HEK293T (cell line): ENCODE data around the gene SHC4.
"Not testable (repeated sequence)": the region's sequence is repeated elsewhere in the genome, so short reads cannot be mapped to it uniquely, and the experiment has no call there.

Experiments
- CTCF ChIA-PET: fragments of 350-600 bp; formaldehyde crosslinking; extraction: SDS; loops from one replicate; lab custom pipeline; 2021; ENCODE audit warnings: antibody characterized with exemption, inconsistent platforms; lab: Yijun Ruan, JAX
- POLR2A ChIA-PET: fragments of 350-600 bp; formaldehyde crosslinking; extraction: SDS; loops from one replicate; lab custom pipeline; 2020; ENCODE audit warnings: antibody characterized with exemption, inconsistent platforms; lab: Yijun Ruan, JAX
- DNase-seq: peaks from one replicate; pipeline ENCODE4 v3.0.0; 2012; ENCODE audit warnings: mixed read lengths; ENCODE audit errors: extremely low spot score
- ARNT ChIP-seq: fragments of 450-650 bp; IDR thresholded peaks from 2 replicates; pipeline ENCODE4 v1.6.1; 2017; ENCODE audit warnings: mild to moderate bottlenecking
- BHLHE40 ChIP-seq: fragments of 450-650 bp; IDR thresholded peaks from 2 replicates; pipeline ENCODE4 v1.6.1; 2016; ENCODE audit warnings: mild to moderate bottlenecking, moderate library complexity, borderline replicate concordance
- CTBP1 ChIP-seq: fragments of 450-650 bp; IDR thresholded peaks from 2 replicates; pipeline ENCODE4 v1.6.1; 2016; ENCODE audit warnings: borderline replicate concordance
- ELF4 ChIP-seq: fragments of 450-650 bp; IDR thresholded peaks from 2 replicates; pipeline ENCODE4 v1.6.1; 2017; ENCODE audit warnings: antibody characterized with exemption
- FOXA1 ChIP-seq: fragments of 450-650 bp; IDR thresholded peaks from 2 replicates; pipeline ENCODE4 v1.6.1; 2016; ENCODE audit warnings: mild to moderate bottlenecking
- FOXK2 ChIP-seq: fragments of 450-650 bp; IDR thresholded peaks from 2 replicates; pipeline ENCODE4 v1.6.1; 2016; ENCODE audit warnings: mild to moderate bottlenecking
- FOXM1 ChIP-seq: fragments of 450-650 bp; IDR thresholded peaks from 2 replicates; pipeline ENCODE4 v1.6.1; 2017; ENCODE audit warnings: mild to moderate bottlenecking, borderline replicate concordance
- HDGF ChIP-seq: fragments of 450-650 bp; IDR thresholded peaks from 2 replicates; pipeline ENCODE4 v1.6.1; 2017; ENCODE audit warnings: antibody characterized with exemption, borderline replicate concordance
- L3MBTL2 ChIP-seq: fragments of 450-650 bp; conservative IDR thresholded peaks from 2 replicates; pipeline ENCODE4 v1.6.1; 2016; ENCODE audit warnings: mild to moderate bottlenecking
- LEF1 ChIP-seq: fragments of 450-650 bp; IDR thresholded peaks from 2 replicates; pipeline ENCODE4 v1.6.1; 2017; ENCODE audit warnings: mild to moderate bottlenecking, borderline replicate concordance
- NFRKB ChIP-seq: fragments of 450-650 bp; IDR thresholded peaks from 2 replicates; pipeline ENCODE4 v1.6.1; 2016; ENCODE audit warnings: mild to moderate bottlenecking, moderate library complexity
- SP1 ChIP-seq: fragments of 450-650 bp; IDR thresholded peaks from 2 replicates; pipeline ENCODE4 v1.6.1; 2017
- SUZ12 ChIP-seq: fragments of 450-650 bp; IDR thresholded peaks from 2 replicates; pipeline ENCODE4 v1.6.1; 2016; ENCODE audit warnings: mild to moderate bottlenecking
- TARDBP ChIP-seq: fragments of 450-650 bp; IDR thresholded peaks from 2 replicates; pipeline ENCODE4 v1.6.1; 2016
- ZNF384 ChIP-seq: fragments of 450-650 bp; IDR thresholded peaks from 2 replicates; pipeline ENCODE4 v1.6.1; 2016
- TF ChIP-seq, protein P1 (sequence below): fragments of 450-650 bp; IDR thresholded peaks from 2 replicates; pipeline ENCODE4 v1.6.1; 2016

SHC4 gene

DNA sequence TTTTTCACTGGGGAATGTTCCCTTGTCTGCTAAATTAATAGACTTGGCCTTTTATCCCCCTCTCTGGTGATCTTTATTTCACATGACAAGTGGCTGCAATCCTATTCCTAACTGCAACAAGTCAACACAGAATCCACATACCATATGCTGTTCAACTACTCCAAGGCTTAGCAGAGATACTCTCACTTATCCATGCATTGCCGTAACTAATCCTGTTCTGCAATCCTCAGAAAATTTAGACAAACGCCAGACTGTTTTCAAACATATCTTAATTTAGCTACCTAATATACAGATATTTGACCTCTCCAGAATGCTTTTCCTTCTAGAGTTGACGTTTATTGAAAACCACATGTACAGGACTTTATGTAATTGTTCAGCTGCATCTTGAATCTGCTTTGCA lies 47.9 kb downstream of the SHC4 start:
- DNase-seq: no peak
- TF ChIP-seq LEF1 (no peak), TARDBP (no peak), FOXK2 (no peak), CTBP1 (no peak)
- TF ChIP-seq, protein P1, sequence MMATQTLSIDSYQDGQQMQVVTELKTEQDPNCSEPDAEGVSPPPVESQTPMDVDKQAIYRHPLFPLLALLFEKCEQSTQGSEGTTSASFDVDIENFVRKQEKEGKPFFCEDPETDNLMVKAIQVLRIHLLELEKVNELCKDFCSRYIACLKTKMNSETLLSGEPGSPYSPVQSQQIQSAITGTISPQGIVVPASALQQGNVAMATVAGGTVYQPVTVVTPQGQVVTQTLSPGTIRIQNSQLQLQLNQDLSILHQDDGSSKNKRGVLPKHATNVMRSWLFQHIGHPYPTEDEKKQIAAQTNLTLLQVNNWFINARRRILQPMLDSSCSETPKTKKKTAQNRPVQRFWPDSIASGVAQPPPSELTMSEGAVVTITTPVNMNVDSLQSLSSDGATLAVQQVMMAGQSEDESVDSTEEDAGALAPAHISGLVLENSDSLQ: no peak
- ChIA-PET CTCF (no interaction called here), POLR2A (interaction anchor here (3.5 kb wide), 1 partner anchor 38 kb away, joined by 12 read pairs; the partner anchor contains the start of gene EID1)

DNA sequence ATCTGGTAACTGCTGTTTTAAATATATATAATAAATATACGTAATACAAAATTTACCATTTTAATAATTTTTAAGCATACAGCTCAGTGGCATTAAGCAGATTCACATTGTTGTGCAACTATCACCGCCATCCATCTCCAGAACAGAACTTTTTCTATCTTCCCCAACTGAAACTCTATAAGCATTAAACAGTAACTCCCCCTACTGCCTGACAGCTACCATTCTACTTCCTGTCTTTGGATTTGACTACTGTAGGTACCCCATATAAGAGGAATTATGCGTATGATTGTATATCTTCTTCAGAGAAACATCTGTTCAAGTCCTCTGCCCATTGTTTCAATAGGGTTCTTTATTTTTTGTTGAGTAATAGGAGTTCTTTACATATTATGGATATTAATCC lies 49.0 kb downstream of the SHC4 start:
- no peak for DNase-seq
- ChIA-PET CTCF (no interaction called here), POLR2A (interaction anchor here (3.5 kb wide), 1 partner anchor 37 kb away, joined by 12 read pairs; the partner anchor contains the start of gene EID1)
- TF ChIP-seq FOXA1: no peak
- no peak for TF ChIP-seq LEF1
- no peak for TF ChIP-seq ARNT
- no peak for TF ChIP-seq FOXK2
- no peak for TF ChIP-seq ZNF384
- no peak for TF ChIP-seq TARDBP
- no peak for TF ChIP-seq ELF4
- TF ChIP-seq CTBP1: no peak
- TF ChIP-seq, protein P1: no peak
- TF ChIP-seq SP1: no peak
- TF ChIP-seq HDGF: no peak

DNA sequence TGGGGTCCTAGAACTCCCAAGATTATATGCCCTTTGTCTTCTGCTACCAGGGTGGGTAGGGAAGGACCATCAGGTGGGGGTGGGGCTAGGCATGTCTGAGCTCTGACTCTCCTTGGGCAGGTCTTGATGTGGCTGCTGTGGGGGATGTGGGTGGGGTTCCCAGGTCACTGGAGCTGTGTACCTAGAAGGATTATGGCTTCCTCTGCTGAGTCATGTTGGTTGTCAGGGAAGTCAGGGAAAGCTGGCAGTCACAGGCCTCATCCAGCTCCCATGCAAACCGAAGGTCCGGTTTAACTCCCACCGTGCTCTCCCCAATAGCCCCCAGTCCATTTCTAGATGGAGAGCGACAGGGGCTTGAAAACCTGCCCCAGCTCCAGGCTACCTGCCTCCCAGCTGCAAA lies 50.6 kb downstream of the SHC4 start:
- DNase-seq: no peak
- POLR2A ChIA-PET: no interaction called here
- CTCF ChIA-PET: no interaction called here
- no peak for TF ChIP-seq FOXK2
- no peak for TF ChIP-seq SP1
- no peak for TF ChIP-seq LEF1
- no peak for TF ChIP-seq HDGF
- TF ChIP-seq FOXM1: no peak
- TF ChIP-seq TARDBP: no peak
- no peak for TF ChIP-seq ARNT
- TF ChIP-seq NFRKB: no peak
- no peak for TF ChIP-seq BHLHE40
- no peak for TF ChIP-seq CTBP1
- no peak for TF ChIP-seq L3MBTL2
- TF ChIP-seq SUZ12: no peak
- TF ChIP-seq ZNF384: no peak
- TF ChIP-seq FOXA1: no peak
- TF ChIP-seq ELF4: no peak
- TF ChIP-seq, protein P1: no peak

DNA sequence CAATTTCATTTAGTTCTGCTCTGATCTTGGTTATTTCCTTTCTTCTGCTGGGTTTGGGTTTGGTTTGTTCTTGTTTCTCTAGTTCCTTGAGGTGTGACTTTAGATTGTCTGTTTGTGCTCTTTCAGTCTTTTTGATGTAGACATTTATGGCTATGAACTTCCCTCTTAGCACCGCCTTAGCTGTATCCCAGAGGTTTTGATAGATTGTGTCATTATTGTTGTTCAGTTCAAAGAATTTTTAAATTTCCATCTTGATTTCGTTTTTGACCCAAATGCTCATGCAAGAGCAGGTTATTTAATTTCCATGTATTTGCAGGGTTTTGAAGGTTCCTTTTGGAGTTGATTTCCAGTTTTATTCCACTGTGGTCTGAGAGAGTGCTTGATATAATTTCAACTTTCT lies 53.2 kb downstream of the SHC4 start:
- DNase-seq, POLR2A ChIA-PET, CTCF ChIA-PET: not testable (repeated sequence)

DNA sequence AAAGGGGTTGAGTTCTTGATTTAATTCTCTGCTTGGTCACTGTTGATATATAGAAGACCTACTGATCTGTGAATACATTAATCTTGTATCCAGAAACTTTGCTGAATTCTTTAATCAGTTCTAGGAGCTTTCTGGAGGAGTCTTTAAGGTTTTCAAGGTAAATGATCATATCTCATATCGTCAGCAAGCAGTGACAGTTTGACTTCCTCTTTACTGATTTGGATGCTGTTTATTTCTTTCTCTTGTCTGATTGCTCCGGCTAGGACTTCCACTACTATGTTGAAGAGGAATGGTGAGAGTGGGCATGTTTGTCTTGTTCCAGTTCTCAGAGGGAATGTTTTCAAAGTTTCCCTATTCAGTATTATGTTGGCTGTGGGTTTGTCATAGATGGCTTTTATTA lies 54.4 kb downstream of the SHC4 start:
- DNase-seq, CTCF ChIA-PET, POLR2A ChIA-PET: not testable (repeated sequence)

DNA sequence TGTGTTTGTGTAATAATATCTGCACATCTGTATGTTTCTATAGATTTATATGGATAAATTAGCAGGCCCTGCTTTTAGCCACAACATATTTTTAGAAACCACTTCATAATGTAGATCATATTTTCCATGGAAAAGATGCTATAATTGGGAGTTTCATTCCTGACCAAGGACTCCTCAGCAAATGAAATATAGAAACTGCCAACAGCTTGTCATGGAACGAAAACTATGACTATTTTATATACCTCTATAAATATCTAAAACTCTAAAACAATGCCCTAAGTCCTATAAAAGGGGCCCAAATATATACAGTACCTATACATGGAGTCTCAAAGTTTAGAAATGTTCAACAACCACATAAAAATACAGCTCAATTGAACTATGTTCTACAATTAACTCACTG lies 57.9 kb downstream of the SHC4 start:
- DNase-seq: no peak
- CTCF ChIA-PET: interaction anchor here (1.3 kb wide), 1 partner anchor 15 kb away, joined by 3 read pairs; no protein-coding TSS in a partner anchor
- POLR2A ChIA-PET: interaction anchor here (1.0 to 2.4 kb wide), 2 partner anchors 28 to 70 kb away, joined by 5 to 13 read pairs; partner anchors contain the start of gene EID1
- TF ChIP-seq LEF1 (no peak), FOXK2 (no peak), BHLHE40 (no peak), ELF4 (no peak), ARNT (no peak), ZNF384 (no peak), CTBP1 (no peak), NFRKB (no peak)

DNA sequence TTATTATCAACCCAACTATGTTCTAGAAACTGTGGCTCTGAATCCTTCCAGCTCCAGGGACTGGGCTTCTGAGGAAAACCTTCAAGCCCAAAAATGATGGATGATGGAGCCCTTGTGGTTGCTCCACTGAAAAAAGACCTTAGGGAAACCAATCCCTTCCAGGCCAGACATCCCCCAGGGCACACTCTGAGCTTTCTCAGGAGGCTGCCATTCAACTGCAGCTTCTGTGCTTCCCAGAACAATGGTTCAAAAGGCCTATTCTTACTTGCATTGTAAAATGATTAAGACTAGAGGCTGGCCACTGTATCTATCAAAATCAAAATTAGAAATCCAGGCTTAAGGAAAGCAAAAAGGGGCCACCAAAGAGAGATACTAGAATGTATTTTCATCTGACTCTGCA lies 58.5 kb downstream of the SHC4 start:
- DNase-seq: no peak
- POLR2A ChIA-PET: interaction anchor here (2.4 kb wide), 1 partner anchor 27 kb away, joined by 13 read pairs; the partner anchor contains the start of gene EID1
- CTCF ChIA-PET: no interaction called here

More for the DNA sequence above, 58.5 kb downstream of the SHC4 start:
- TF ChIP-seq HDGF (no peak), FOXK2 (no peak), ARNT (no peak), ELF4 (no peak), NFRKB (no peak), CTBP1 (no peak), TARDBP (no peak), FOXA1 (no peak), L3MBTL2 (no peak), FOXM1 (no peak), BHLHE40 (no peak), SUZ12 (no peak), ZNF384 (no peak), LEF1 (no peak)
